Measurements from ENCODE around the gene XRCC5.

GRCh38 chr2:216242365-216242764 lies 133.2 kb downstream of the XRCC5 start:
- no peak for TF ChIP-seq CTCF (IDR thresholded peaks at IDR 0.05)
- no peak for TF ChIP-seq POLR2A (IDR thresholded peaks at IDR 0.05)
- TF ChIP-seq POLR2AphosphoS5 (IDR thresholded peaks at IDR 0.05) = no peak
